ENCODE measurements around the gene KYNU. TPM values are rescaled to one million over a fixed set of nuclear protein-coding genes. Genes with fewer than 3 reads are reported as not detected.

The KYNU gene
- total and polyA plus RNA-seq, 10 of the 15 experiments (the other 5 are each of a cell fraction or from before 2014, with no cell fraction given): 31.3 to 101 (median 38.3) TPM

GRCh38 chr2:142840436-142840835 is 37.0 kb upstream of the KYNU start (continued):
- TF ChIP-seq CEBPZ (IDR thresholded peaks at IDR 0.05; ENCODE audit: low read depth, low read length) (no peak), EZH2 (IDR thresholded peaks at IDR 0.05; ENCODE audit: borderline replicate concordance, control insufficient read depth, low read depth, low read length) (no peak), YY1 (IDR thresholded peaks at IDR 0.05; ENCODE audit: low read depth, low read length) (no peak), PML (IDR thresholded peaks at IDR 0.05; ENCODE audit: low read length) (no peak), ZSCAN29 (IDR thresholded peaks at IDR 0.05) (no peak), ASH2L (IDR thresholded peaks at IDR 0.05; ENCODE audit: borderline replicate concordance, low read depth) (no peak), STAT3 (IDR thresholded peaks at IDR 0.05; ENCODE audit: low read depth, low read length) (no peak), HDGF (IDR thresholded peaks at IDR 0.05) (no peak), TBL1XR1 (IDR thresholded peaks at IDR 0.05; ENCODE audit: low read depth, low read length) (no peak), NFXL1 (IDR thresholded peaks at IDR 0.05; ENCODE audit: borderline replicate concordance) (no peak), TCF3 (IDR thresholded peaks at IDR 0.05; ENCODE audit: borderline replicate concordance, insufficient read depth, low read depth, low read length) (no peak), BHLHE40 (IDR thresholded peaks at IDR 0.05; ENCODE audit: borderline replicate concordance in 1 of 2, low read depth in 2 of 2, low read length in 1 of 2) (no peak)
